GM06990 (cell line): ENCODE measurements around the gene ACTR2.
"Not testable (repeated sequence)": the region's sequence is repeated elsewhere in the genome, so short reads cannot be mapped to it uniquely, and the experiment has no call there.

Experiments
- DNase-seq: peaks from one replicate; pipeline ENCODE4 v3.0.0-alpha.2; 2011; ENCODE audit not compliant: insufficient read length; ENCODE audit errors: extremely low read depth
- H3K27me3 ChIP-seq: replicated peaks from 2 replicates; pipeline ENCODE4 v1.6.0; 2011; ENCODE audit warnings: low read length; ENCODE audit not compliant: control insufficient read depth, insufficient read depth
- H3K36me3 ChIP-seq: 2 replicates; pipeline ENCODE4 v1.5.1; 2011; ENCODE audit warnings: low read length; ENCODE audit not compliant: control insufficient read depth, insufficient read depth
- H3K4me3 ChIP-seq: replicated peaks from 2 replicates; pipeline ENCODE4 v1.5.1; 2011; ENCODE audit warnings: low read depth, mild to moderate bottlenecking, control low read depth, low read length
- CTCF ChIP-seq: IDR thresholded peaks from 2 replicates; pipeline ENCODE4 v1.5.1; 2011; ENCODE audit warnings: low read length, control low read depth, mild to moderate bottlenecking, inconsistent platforms; ENCODE audit not compliant: insufficient read depth, poor library complexity, severe bottlenecking

The ACTR2 gene

GRCh38 chr2:65316072-65316471 is 88.4 kb downstream of the ACTR2 start:
- Histone ChIP-seq H3K36me3 (no peaks in the 10 kb centered on the region), H3K27me3 (no peaks in the 10 kb centered on the region), H3K4me3 (no peak overlapping the region)
- no peak for TF ChIP-seq CTCF
- DNase-seq, result no peak

- not testable (repeated sequence) for H3K27me3 ChIP-seq, H3K36me3 ChIP-seq, H3K4me3 ChIP-seq, DNase-seq
Measured at GRCh38 chr2:65317351-65317750, 89.7 kb downstream of the ACTR2 start.

- no peak for DNase-seq
- Histone ChIP-seq H3K4me3 (no peak overlapping the region), H3K36me3 (no peaks in the 10 kb centered on the region), H3K27me3 (no peaks in the 10 kb centered on the region)
- TF ChIP-seq CTCF, result no peak
Measured at GRCh38 chr2:65317841-65318240, 90.2 kb downstream of the ACTR2 start.

- DNase-seq, result peak; percentile 30
- no peak for TF ChIP-seq CTCF
- Histone ChIP-seq H3K36me3 (no peaks in the 10 kb centered on the region), H3K4me3 (no peak overlapping the region), H3K27me3 (no peaks in the 10 kb centered on the region)
Measured at GRCh38 chr2:65319072-65319673, 91.5 kb downstream of the ACTR2 start.

GRCh38 chr2:65319674-65320041 is 92.0 kb downstream of the ACTR2 start:
- Histone ChIP-seq H3K4me3 (no peak overlapping the region), H3K27me3 (no peaks in the 10 kb centered on the region), H3K36me3 (no peaks in the 10 kb centered on the region)
- no peak for DNase-seq
- no peak for TF ChIP-seq CTCF

GRCh38 chr2:65320042-65320725 is 92.6 kb downstream of the ACTR2 start:
- H3K36me3 ChIP-seq, result no peaks in the 10 kb centered on the region
- no peak overlapping the region; the same call in 1 of the 2 replicates for H3K4me3 ChIP-seq
- DNase-seq, result peak; percentile 60
- H3K27me3 ChIP-seq, result no peaks in the 10 kb centered on the region; the same call in 1 of the 2 replicates
- TF ChIP-seq CTCF, result peak; percentile 62
